H1 (cell line): ENCODE results near the gene RAB1A.

Experiments
- EGR1 ChIP-seq: IDR thresholded peaks from 2 replicates; pipeline ENCODE4 v1.6.1; 2011; ENCODE audit warnings: low read depth, low read length, borderline replicate concordance
- JUND ChIP-seq: IDR thresholded peaks from 2 replicates; pipeline ENCODE4 v1.6.1; 2011; ENCODE audit warnings: mild to moderate bottlenecking, improper control_type of control experiment, low read length

DNA sequence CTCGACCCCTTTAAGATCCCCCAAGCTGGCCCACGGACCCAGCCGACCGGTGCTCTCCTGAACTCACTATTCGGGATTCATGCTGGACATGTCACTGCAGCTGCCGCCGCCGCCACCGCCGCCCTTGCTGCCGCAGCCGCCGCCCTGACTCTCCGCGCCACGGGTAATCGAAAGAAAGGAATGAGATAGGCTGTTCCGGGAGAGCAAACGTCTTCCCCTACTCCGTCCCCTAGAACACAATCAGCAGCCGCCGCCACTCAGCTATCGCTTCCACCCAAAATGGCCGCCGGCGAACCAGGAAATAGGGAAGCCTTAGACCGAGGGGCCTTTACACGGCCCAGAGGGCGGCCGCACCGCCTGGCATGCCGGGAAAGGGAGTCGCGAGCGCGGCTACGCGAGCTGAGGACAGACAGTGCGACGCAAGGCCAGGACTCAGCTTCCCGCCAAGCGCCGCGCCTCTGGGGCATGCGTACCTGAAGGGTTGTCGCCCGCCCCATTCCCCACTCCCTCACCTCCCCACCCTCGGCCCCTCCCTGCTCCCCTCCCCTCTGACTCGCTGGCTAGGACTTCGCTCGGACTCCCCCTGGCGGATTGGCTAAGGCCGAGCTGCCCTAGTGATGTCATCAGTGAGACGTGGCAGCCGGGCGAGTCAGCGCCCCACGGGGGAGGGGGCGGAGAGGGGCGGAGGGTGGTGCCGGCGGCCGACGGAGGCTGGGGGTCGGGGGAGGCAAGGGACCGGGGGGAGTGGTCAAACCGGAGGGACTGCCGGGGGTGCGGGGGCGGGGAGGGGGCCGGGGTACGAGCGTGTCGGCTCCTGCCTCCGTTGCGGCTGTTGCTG, at the start of gene RAB1A:
- TF ChIP-seq JUND (peak; percentile 80), EGR1 (no peak)
